Measurements from ENCODE around the gene GSK3B.

The GSK3B gene

GRCh38 chr3:119924111-119925094 lies 169.8 kb downstream of the GSK3B start:
- in situ Hi-C loops (cut with HindIII; ENCODE audit: low sequenced_read_pairs) = no loop called here
- TF ChIP-seq CTCF (IDR thresholded peaks at IDR 0.05; ENCODE audit: low read depth, low read length) = no peak
- DNase-seq (ENCODE audit: low read depth, low spot score) = no peak
- H3K4me3 ChIP-seq (ENCODE audit: low read depth, low read length) = no peak overlapping the region

- H3K4me3 ChIP-seq (ENCODE audit: low read depth, low read length) = no peak overlapping the region
- in situ Hi-C loops (cut with HindIII; ENCODE audit: low sequenced_read_pairs) = no loop called here
- no peak for DNase-seq (ENCODE audit: low read depth, low spot score)
- TF ChIP-seq CTCF (IDR thresholded peaks at IDR 0.05; ENCODE audit: low read depth, low read length) = no peak
Measured at GRCh38 chr3:119918992-119919933, 175.0 kb downstream of the GSK3B start.

DNA sequence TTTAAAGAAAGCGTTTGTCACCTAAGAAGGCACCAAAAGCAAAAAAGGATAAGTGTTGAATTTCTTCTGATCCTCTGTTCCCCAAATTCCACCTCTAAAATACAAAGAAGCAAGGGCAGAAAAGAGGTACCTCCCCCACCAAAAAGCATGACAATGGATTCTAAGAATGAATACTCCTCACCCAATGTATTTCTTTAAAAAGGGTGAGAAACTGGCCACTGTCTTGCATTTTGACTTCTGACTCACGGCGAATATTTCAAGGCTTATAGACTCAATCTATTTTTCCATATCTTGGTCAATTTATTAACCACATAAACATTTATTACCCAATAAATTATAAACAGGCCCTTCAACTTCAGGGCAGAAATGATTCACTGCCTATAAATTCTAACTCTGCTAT lies 181.2 kb downstream of the GSK3B start:
- no peak for DNase-seq (ENCODE audit: low read depth, low spot score)
- H3K4me3 ChIP-seq (ENCODE audit: low read depth, low read length) = no peak overlapping the region
- in situ Hi-C loops (cut with HindIII; ENCODE audit: low sequenced_read_pairs) = no loop called here
- TF ChIP-seq CTCF (IDR thresholded peaks at IDR 0.05; ENCODE audit: low read depth, low read length) = no peak

- no peak overlapping the region for H3K4me3 ChIP-seq (ENCODE audit: low read depth, low read length)
- in situ Hi-C loops (cut with HindIII; ENCODE audit: low sequenced_read_pairs) = no loop called here
- no peak for DNase-seq (ENCODE audit: low read depth, low spot score)
- no peak for TF ChIP-seq CTCF (IDR thresholded peaks at IDR 0.05; ENCODE audit: low read depth, low read length)
Measured at GRCh38 chr3:119912220-119912619, 182.0 kb downstream of the GSK3B start.

- no peak overlapping the region for H3K4me3 ChIP-seq (ENCODE audit: low read depth, low read length)
- no peak for TF ChIP-seq CTCF (IDR thresholded peaks at IDR 0.05; ENCODE audit: low read depth, low read length)
- in situ Hi-C loops (cut with HindIII; ENCODE audit: low sequenced_read_pairs) = no loop called here
- DNase-seq (ENCODE audit: low read depth, low spot score) = no peak
Measured at GRCh38 chr3:119911748-119912147, 182.5 kb downstream of the GSK3B start.

- in situ Hi-C loops (cut with HindIII; ENCODE audit: low sequenced_read_pairs) = no loop called here
Measured at GRCh38 chr3:119902061-119902460, 192.2 kb downstream of the GSK3B start.

More at GRCh38 chr3:119902061-119902460, 192.2 kb downstream of the GSK3B start:
- H3K4me3 ChIP-seq (ENCODE audit: low read depth, low read length) = no peak overlapping the region
- TF ChIP-seq CTCF (IDR thresholded peaks at IDR 0.05; ENCODE audit: low read depth, low read length) = no peak
- no peak for DNase-seq (ENCODE audit: low read depth, low spot score)

Measured in astrocyte of the spinal cord (primary cell).